Left cardiac atrium (tissue), 4 donors: ENCODE results near the gene SLC10A3. TPM values are rescaled to one million over a fixed set of nuclear protein-coding genes. Genes with fewer than 3 reads are reported as not detected.
"Not testable (repeated sequence)": the region's sequence is repeated elsewhere in the genome, so short reads cannot be mapped to it uniquely, and the experiment has no call there.

Experiments used
- ATAC-seq, 2 donors: fragments of 200-7000 bp; cut with Tn5 transposase; one replicate each; pipeline ENCODE4 v1.9.1; 2020; ENCODE audit warnings: mild to moderate bottlenecking in 2 of 2, moderate library complexity in 2 of 2
- DNase-seq: peaks from one replicate; pipeline ENCODE4 v3.0.0-alpha.2; 2020
- intact Hi-C, 2 donors: fragments of 100-400 bp; cut with DNase I; formaldehyde crosslinking; loops; one replicate each; pipeline versions ENCODE4 v1.14.1 to v1.15.1; 2022 to 2023
- total RNA-seq, 2 donors: library from RNA; stranded (reverse); fragmentation: NEBNext Ultra II Directional; extraction: Animal tissue kit (Norgen Biotek cat#: 25700); gene quantifications; one replicate each; pipeline ENCODE4 v1.2.1, GENCODE V29; 2021
- donor health status: DM: no; HTN: yes; CAD: no.
- donor health status: DM: no; HTN: yes; CAD: no; lungs with severe emphysema.
- donor health status: DM: yes; HTN: yes; CAD: no.
- donor health status: Dilated cardiomyopathy.

Gene SLC10A3
- total RNA-seq, 2 donors from 2014 or later, result 15.1 to 18.4 TPM

DNA sequence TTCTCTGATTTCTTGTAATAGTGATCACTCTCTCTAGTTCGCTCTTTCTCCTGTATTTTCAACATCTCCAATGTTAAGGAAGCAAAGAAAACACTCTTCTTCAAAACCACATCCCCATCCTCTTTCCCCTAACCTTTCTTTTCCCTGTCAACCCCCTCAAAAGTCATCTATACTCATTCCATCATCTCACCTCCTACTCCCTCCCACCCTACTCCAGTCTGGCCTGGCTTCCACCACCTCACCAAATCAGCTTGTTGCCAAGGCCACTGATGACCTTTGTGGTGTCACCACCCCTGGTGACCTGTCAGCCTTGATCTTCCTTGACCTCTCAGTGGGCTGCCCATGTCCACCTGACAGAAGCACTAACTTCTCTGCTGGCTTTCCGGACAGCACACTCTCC lies 23.3 kb upstream of the SLC10A3 start:
- DNase-seq (no peak), ATAC-seq (no peak)
- intact Hi-C loops, result no loop called here

DNA sequence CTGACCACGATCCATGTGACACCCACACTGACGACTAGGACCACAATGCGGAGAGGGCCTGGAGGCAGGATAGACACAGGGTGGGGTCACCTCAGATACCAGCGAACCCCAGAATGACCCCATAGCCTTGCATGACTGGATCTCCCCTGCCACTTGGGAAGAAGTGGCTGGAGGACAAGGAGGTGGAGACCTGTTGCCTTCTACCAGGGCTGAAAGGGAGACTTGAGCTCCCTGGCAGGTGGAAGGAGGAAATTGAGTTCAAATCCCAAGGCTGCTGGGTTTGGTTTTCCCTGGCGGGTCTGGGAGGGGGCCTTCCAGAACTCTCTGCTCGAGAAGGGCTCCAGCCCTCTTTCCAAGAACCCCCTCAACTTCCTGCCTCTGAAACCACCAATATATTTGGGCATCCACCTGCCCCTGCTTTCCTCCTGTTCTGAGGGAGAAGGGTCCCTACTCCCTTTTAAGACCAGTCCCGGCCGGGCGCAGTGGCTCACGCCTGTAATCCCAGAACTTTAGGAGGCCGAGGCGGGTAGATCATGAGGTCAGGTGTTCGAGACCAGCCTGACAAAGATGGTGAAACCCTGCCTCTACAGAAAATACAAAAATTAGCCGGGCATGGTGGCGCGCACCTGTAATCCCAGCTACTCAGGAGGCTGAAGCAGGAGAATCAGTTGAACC lies 22.6 kb upstream of the SLC10A3 start:
- no peak for ATAC-seq
- no peak for DNase-seq
- intact Hi-C loops, result no loop called here

DNA sequence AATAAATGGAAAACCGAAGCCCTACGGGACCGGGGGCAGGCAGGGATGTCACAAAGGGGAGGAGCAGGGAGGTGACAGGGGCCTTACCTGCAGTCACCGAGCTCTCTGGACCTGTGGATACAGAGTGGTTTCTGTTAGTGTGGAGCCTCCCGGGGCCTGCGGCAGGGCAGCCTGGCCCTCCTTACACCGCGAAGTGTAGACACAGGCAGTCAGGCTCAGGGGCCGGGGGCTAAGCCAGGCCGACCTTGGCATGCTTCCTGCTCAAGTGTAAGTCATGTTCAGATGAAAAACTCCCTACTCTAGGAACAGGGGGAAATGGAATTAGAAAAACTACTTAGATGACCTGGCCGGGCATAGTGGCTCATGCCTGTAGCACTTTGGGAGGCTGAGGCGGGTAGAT lies 21.3 kb upstream of the SLC10A3 start:
- DNase-seq, result no peak
- no peak for ATAC-seq
- intact Hi-C loops, result no loop called here

DNA sequence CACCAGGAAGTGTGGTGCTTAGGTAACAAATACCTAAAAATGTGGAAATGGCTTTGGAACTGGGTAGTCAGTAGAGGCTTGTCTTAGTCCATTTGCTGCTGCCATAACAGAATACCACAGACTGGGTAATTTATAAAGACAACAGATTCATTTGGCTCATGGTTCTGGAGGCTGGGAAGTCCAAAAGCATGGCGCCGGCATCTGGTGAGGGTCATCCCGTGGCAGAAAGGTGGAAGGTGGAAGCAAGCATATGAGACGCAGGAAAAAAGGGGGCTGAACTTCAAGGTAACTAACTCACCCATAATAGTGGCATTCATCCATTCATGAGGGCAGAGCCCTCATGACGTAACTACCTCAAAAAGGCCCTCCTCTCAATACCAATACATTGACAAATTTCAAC lies 19.0 kb upstream of the SLC10A3 start:
- no peak for DNase-seq
- intact Hi-C loops, result no loop called here
- no peak for ATAC-seq

DNA sequence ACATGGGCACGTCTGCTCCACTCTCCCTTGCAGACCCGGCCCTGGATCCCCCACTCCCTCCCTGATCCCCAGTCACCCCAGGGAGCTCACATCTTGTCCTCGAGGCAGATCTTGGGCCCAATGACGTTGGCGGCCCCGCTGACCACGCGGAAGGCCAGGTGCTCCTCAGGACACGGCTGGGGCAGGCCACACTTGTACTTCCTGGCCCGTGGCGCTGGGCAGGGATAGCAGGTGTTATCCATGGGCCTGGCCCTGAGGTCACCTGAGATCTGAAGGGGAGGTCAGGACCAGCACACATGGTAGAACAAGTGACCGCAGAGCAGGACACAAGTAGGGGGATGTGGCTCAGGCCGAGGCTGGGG lies 17.9 kb upstream of the SLC10A3 start:
- DNase-seq, result no peak
- ATAC-seq, result no peak
- intact Hi-C loops, result no loop called here

DNA sequence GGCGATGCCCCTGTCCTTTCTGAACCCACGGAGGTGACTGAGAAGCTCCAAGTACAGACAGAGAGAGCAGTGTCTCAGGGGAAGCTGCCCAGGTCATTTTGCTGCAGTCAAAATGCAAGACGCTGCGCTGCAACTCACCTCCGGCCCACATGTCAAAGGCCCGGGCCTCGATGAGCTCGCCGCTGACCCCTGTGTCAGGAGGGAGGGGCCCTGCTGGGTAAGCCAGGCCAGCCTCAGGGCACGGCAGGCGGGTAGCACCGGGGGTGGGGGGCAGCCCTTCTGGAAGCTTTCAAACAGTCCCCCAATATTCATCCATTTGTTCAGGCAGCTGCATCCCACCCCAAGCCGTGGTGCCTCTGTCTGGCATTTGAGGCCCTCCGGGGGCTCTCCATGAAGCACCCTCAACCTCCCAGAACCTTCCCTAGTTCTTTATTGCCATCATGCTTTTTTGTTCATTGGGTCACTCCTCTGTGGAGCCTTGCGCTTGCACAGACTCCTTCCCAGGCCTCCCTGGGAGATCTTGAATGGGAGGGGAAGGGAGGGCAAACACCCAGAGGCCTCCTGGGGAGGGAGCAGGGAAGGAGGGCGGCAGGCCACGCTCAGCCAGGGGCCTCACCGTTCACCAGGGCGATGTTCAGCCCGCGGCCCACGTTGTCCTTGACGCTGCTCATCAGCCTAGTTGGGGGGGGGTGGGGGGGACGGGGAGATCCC lies 17.4 kb upstream of the SLC10A3 start:
- DNase-seq (no peak), ATAC-seq (no peak)
- intact Hi-C loops, result no loop called here

DNA sequence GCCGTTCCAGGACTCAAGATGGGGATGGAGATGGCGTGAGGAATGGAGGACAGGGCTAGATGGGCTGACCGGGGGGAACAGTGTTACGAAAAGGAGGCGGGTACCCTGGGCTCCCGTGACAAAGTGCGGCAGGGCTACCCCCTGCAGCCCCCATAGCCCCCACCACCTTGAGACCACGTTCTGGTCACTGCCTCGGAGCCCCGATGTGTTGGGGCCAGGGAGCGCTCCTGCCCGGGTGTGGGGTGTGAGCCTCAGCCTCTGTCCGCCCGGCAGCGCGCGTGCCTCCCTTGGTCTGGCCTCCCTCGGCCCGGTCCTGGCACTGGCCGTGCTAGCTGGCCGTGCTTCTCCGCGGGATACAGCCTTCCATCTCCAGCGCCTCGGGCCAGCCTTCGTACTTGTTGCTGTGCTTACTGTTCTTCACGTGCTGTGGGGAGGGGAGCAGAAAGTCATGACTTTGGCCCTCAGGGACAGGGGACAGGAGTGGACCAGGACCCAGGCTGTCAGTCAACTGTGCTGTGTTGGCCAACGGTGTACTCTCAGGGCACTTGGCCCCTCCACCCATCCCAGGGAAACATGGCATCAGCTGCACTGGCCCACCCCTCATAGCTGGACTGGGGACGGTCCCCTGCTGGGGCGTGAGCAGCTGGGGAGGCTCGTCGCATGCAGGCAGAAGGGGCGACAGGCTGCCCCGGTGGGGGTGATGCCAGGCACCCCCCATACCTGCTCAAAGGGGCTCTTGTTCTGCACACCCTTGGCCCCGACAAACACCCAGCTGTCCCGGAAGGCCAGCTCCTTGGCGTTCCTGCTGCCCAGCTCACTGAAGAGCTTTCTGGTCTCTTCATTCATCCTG lies 16.3 kb upstream of the SLC10A3 start:
- intact Hi-C loops, result no loop called here
- DNase-seq (no peak), ATAC-seq (no peak)

DNA sequence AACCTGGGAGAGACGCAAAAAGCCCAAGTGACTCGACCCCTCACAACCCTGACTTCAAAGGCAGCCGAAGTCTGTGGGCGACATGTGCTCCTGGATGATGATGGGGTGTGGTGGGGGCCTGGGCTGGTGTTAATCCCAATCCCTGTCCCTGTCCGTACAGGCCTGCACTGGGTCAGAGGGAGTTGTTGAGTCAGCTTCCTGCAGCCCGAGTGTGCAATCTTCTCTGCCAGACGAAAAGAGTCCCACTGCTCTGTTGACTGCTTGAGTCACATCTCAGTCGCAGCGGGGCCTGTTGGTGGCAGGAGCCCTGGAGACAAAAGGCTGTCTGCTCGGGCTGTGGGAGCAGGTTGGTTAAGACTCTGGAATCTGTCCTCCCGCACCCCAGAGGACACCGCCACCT lies 15.3 kb upstream of the SLC10A3 start:
- intact Hi-C loops, result no loop called here
- ATAC-seq, result no peak

DNA sequence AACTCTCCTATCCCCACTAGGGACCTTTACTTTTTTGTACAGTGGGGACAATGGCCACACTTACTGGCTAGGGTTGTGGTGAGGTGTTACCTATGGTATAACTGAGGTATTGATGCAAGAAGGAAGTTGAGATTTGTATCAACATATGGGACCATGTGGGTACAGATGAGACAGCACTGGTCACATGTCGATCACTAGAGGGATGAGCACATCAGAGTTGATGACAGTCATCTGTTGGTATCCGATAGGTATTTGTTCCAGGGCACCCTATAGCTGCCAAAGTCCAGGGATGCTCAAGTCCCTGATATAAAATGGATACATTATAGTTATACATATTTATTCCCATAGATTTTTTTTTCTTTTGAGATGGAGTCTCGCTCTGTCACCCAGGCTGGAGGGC lies 12.6 kb upstream of the SLC10A3 start:
- no peak for DNase-seq
- intact Hi-C loops, result no loop called here
- ATAC-seq, result no peak

More for the DNA sequence above, 15.3 kb upstream of the SLC10A3 start:
- no peak for DNase-seq

DNA sequence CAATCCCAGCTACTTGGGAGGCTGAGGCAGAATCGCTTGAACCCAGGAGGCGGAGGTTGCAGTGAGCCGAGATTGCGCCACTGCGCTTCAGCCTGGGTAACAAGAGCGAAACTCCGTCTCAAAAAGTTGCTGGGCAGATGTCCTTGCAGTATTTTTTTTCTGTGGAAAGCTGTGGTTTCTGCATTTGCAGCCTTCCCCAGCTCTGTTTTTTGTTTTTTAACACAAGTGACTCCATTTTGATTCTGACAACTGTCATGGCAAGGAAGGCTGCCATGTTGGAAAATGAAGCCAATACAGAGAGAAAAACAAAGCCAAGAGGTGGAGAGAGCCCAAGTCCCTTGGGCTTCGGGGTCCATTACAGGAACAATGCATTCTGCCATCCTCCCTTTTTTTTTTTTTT lies 11.7 kb upstream of the SLC10A3 start:
- intact Hi-C loops, result no loop called here
- ATAC-seq, result no peak
- no peak for DNase-seq

DNA sequence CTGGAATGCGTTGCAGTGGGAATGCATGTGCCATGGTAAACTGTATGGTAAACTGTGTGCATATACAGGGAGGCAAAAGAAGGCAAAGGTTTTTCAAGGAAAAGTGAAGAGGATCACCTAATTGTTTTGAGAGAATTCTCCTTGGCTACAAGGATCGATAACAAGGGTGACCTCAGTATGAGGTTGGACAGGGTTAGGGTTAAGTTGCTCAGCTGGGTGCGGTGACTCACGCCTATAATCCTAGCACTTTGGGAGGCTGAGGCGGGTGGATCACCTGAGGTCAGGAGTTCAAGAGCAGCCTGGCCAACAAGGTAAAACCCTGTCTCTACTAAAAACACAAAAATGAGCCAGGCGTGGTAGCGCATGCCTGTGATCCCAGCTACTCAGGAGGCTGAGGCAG lies 11.0 kb upstream of the SLC10A3 start:
- DNase-seq, intact Hi-C loops: not testable (repeated sequence)

DNA sequence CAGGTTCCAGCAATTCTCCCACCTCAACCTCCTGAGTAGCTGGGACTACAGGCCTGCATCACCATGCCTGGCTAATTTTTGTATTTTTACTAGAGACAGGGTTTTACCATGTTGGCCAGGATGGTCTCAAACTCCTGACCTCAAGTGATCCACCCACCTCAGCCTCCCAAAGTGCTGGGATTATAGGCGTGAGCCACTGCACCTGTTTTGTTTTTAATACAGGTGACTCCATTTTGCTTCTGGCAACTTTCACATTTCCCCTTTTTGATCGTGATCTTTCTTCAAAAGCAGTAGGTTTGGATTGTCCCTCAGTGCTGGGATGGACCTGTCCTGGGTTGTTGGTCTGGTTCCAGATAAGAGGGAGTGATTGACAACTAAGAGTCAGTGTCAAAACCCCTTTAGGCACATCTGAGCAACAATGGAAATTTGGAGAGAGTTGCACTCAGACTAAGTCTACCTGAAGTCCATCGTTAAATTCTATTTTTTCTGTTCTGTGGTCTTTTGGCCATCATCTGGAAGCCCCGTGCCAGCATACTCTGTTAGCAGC lies 6.2 kb upstream of the SLC10A3 start:
- intact Hi-C loops, ATAC-seq, DNase-seq: not testable (repeated sequence)

More for the DNA sequence above, 11.0 kb upstream of the SLC10A3 start:
- ATAC-seq, result not testable (repeated sequence)

DNA sequence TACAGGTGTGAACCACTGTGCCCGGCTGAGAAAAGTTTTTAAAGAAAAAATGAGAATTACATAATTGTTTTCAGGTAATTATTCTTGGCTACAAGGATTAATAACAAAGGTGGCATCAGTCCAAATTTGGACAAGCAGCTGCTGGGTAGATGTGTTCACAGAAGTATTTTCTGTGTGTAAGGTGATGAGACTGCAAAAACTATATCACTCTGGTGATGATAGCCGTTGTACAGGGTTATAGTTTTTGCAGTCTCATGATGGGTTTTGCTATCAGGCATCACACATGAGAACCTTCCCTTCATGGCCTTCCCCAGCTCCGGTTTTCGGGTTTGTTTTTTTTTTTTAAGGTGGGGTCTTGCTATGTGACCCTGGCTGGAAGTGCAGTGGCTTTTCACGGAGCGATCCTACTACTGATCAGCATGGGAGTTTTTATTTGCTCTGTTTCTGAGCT lies 5.1 kb upstream of the SLC10A3 start:
- intact Hi-C loops, result no loop called here
- DNase-seq (no peak), ATAC-seq (no peak)

DNA sequence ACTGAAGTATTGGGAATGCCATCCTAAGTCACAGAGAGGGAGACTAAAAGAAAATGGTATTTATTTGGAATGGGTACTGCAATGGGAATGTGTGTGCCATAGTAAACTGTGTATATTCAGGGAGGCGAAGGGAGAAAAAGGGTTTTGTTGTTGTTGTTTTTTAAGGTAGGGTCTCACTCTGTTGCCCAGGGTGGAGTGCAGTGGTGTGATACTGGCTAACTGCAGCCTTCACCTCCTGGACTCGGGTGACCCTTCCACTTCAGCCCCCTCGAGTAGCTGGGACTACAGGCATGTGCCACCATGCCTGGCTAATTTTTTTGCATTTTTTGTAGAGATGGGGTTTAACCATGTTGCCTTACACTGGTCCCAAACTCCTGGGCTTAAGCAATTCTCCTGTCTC lies 4.3 kb upstream of the SLC10A3 start:
- no peak for ATAC-seq
- no peak for DNase-seq
- intact Hi-C loops, result no loop called here

DNA sequence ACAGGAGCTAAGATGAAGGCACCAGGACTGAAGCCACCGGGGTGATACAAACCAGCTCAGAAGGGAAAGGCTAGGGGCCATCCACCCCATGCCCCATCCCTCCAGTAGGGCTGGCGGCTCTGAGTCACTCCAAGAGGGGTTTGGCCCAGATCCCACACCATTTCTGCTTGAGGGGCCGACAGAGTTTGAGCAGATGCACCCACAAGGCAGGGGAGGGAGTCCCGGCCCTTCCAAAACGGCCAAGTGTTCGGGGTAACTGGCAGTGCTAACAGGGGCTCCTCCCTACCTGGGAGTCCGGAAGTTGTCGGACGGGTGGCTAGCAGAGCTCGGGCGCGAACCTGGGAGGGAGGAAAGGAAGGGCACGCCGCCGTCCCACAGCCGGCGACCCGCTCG lies 412 bp downstream of the SLC10A3 start:
- peak; percentile 4 to 8 for ATAC-seq
- intact Hi-C loops, result no loop called here
- peak; percentile 46 for DNase-seq

DNA sequence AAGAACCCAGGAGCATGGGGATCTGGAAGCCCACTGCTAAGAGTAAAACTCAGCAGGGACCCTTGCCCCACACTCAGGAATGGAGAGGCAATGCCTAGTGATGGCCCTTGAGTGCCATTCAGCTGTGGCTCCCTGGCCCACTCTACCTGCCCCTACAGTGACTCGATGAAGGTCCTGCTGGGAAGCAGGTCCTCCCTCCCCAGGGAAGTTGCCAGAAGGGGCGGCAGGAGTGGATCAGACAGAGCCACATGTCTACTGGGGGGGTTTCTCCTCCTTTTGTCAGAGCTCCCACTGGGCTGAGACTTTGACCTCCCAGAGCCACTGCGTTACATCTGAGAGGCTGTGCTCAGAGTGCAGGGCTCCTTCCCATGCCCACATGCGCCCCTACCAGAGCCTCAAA lies 1.2 kb downstream of the SLC10A3 start:
- no peak for DNase-seq
- intact Hi-C loops, result no loop called here
- ATAC-seq, result no peak

DNA sequence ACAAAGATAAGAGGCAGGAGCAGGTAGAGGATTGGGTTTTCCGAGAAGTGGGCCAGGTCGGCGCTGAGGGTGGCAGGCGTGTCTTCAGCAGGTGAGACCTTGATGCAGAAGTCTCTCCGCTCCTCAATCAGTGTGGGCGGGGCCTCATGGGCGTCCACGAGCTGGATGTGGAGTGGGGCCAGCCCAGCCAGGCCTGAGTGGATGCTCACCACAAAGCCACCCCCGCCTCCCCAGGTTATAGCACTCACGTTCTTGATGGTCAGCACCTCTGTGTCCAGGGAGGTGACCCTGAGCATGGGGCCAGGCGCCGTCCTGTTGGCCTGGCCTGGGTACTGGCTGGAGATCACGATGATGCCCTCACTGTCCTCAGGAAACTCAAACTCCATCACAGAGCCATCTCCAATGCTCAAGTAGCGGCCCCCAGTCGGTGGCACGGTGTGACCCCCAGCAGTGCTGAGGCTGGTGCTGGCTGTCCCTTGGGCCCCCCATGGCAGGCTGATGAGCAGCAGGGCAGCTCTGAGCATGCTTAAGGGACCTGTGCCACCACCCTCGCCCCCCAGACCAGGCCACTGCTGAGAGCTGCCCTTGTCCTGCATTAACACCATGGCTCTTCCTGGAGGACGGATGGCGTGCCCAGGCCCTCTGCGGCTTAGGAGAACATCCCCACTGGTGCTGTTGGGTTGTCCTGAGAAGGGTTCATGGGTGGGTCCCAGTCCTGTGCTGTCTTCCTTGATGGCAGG lies 1.9 kb downstream of the SLC10A3 start:
- intact Hi-C loops, result no loop called here
- DNase-seq, result no peak
- ATAC-seq, result no peak

DNA sequence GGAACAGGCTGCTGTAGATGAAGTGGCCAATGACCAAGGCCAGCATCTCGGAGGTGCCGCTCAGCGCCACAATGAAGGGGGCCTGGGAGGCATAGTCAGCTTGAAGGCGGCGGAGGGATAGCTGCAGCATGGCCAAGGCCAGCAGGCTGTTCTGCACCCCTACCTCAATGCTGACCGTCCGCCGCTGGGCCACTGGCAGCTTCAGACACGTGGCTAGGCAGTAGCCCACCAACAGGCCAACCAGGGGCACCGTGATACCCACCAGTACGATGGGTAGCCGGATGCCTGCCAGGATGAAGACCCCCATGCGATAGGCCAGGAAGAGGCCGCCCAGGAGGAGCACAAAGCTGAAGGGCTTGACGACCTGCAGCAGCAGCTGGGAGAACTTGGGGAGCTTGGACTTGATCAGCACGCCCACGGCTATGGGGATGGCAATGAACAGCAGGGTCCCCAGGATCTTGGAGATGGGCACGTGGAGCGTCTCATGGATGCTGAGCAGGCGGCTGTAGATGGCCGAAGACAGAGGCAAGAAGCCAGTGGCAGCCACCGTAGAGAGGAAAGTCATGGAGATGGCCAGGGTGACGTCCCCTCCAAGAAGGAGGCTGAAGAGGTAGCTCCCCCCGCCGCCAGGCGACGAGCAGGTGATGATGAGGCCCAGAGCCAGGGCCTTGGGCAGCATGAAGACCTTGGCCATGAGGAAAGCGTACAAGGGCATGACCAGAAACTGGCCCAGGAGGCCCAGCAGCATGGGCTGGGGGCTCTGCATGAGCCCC lies 2.7 kb downstream of the SLC10A3 start:
- no peak for DNase-seq
- intact Hi-C loops, result no loop called here

More for the DNA sequence above, 2.7 kb downstream of the SLC10A3 start:
- no peak for ATAC-seq
